LNCaP clone FGC (cell line): Measurements from ENCODE around the gene ZNF219.
"Not testable (repeated sequence)": the region's sequence is repeated elsewhere in the genome, so short reads cannot be mapped to it uniquely, and the experiment has no call there.

Source experiments
- DNase-seq: peaks from one replicate; pipeline ENCODE4 v3.0.0-alpha.2; 2011; ENCODE audit warnings: low read depth
- H3K4me3 ChIP-seq: 2 replicates; pipeline ENCODE4 v1.5.1; 2011; ENCODE audit warnings: mild to moderate bottlenecking, low read depth, low read length, control low read depth
- CTCF ChIP-seq: IDR thresholded peaks from 2 replicates; pipeline ENCODE4 v1.5.1; 2012; ENCODE audit warnings: mild to moderate bottlenecking; ENCODE audit not compliant: control insufficient read depth, insufficient read depth; ENCODE audit errors: extremely low read depth

ZNF219 gene

GRCh38 chr14:21043387-21043973 is 55.0 kb downstream of the ZNF219 start:
- TF ChIP-seq CTCF, result no peak
- no peak for DNase-seq
- H3K4me3 ChIP-seq, result no peak overlapping the region

GRCh38 chr14:21042918-21043317 is 55.5 kb downstream of the ZNF219 start:
- TF ChIP-seq CTCF, result no peak
- no peak overlapping the region for H3K4me3 ChIP-seq
- DNase-seq, result no peak

GRCh38 chr14:21041676-21042433 is 56.6 kb downstream of the ZNF219 start, which contains the start of gene RNASE7:
Gene RNASE7 (plus strand): TSS chr14:21042362. CDS start chr14:21042993, 631 bp downstream.
- TF ChIP-seq CTCF, result no peak
- H3K4me3 ChIP-seq, result no peak within 1 kb of the TSS
- no peak for DNase-seq

- not testable (repeated sequence) for DNase-seq
Measured at GRCh38 chr14:21040941-21041340, 57.5 kb downstream of the ZNF219 start.

GRCh38 chr14:21040370-21040925 is 58.0 kb downstream of the ZNF219 start:
- H3K4me3 ChIP-seq, result no peak overlapping the region
- DNase-seq, result no peak
- TF ChIP-seq CTCF, result no peak

More at GRCh38 chr14:21040941-21041340, 57.5 kb downstream of the ZNF219 start:
- H3K4me3 ChIP-seq, result not testable (repeated sequence)
